WTC11 (cell line): ENCODE data around the gene FAM193B. TPM values are rescaled to one million over a fixed set of nuclear protein-coding genes. Genes with fewer than 3 reads are reported as not detected.
"Not testable (repeated sequence)": the region's sequence is repeated elsewhere in the genome, so short reads cannot be mapped to it uniquely, and the experiment has no call there.

Experiments
- ATAC-seq: fragments of 200-7000 bp; cut with Tn5 transposase; 2 replicates; pipeline ENCODE4 v1.10.0; 2021; ENCODE audit warnings: mild to moderate bottlenecking, moderate library complexity
- CTCF ChIA-PET: fragments of 300-600 bp; sonication (Branson Sonifier 250); formaldehyde crosslinking; loops from one replicate; lab custom pipeline; 2021; ENCODE audit warnings: antibody characterized with exemption; lab: Charles Lee
- POLR2A ChIA-PET: fragments of 350-600 bp; sonication (Branson Sonifier 250); formaldehyde crosslinking; loops from one replicate; lab custom pipeline; 2021; ENCODE audit warnings: antibody characterized with exemption; lab: Charles Lee
- DNase-seq: peaks from one replicate; pipeline ENCODE4 v3.0.0; 2021; ENCODE audit warnings: low spot score
- H3K27ac Mint-ChIP-seq: 2 replicates; pipeline ENCODE4 v1.8.0; 2021; ENCODE audit warnings: mixed read lengths
- H3K27me3 Mint-ChIP-seq: 2 replicates; pipeline ENCODE4 v1.8.0; 2021; ENCODE audit warnings: low read depth, mild to moderate bottlenecking, moderate library complexity, mixed read lengths
- H3K36me3 Mint-ChIP-seq: 2 replicates; pipeline ENCODE4 v1.8.0; 2021; ENCODE audit warnings: mixed read lengths
- H3K4me1 Mint-ChIP-seq: 2 replicates; pipeline ENCODE4 v1.8.0; 2022; ENCODE audit warnings: mixed read lengths
- H3K4me3 Mint-ChIP-seq: 2 replicates; pipeline ENCODE4 v1.8.0; 2021; ENCODE audit warnings: mild to moderate bottlenecking, moderate library complexity, mixed read lengths
- H3K9me3 Mint-ChIP-seq: 2 replicates; pipeline ENCODE4 v1.8.0; 2021; ENCODE audit warnings: mixed read lengths
- ARID4B ChIP-seq: sonication (generic); formaldehyde crosslinking; IDR thresholded peaks from 2 replicates; pipeline ENCODE4 v1.8.0; 2023; ENCODE audit warnings: missing genetic modification reagents, mild to moderate bottlenecking, borderline replicate concordance
- CREB1 ChIP-seq: sonication (generic); formaldehyde crosslinking; IDR thresholded peaks from 2 replicates; pipeline ENCODE4 v1.8.0; 2023; ENCODE audit warnings: mild to moderate bottlenecking, missing genetic modification reagents
- GRHL2 ChIP-seq: fragments of 250-450 bp; sonication (Bioruptor Pico); IDR thresholded peaks from 2 replicates; pipeline ENCODE4 v1.8.0; 2022; ENCODE audit warnings: mild to moderate bottlenecking, moderate library complexity; ENCODE audit not compliant: insufficient replicate concordance, severe bottlenecking
- HMGXB4 ChIP-seq: sonication (generic); formaldehyde crosslinking; IDR thresholded peaks from 2 replicates; pipeline ENCODE4 v1.8.1; 2023; ENCODE audit warnings: mild to moderate bottlenecking, moderate library complexity, missing genetic modification reagents
- JUN ChIP-seq: sonication (generic); formaldehyde crosslinking; IDR thresholded peaks from 2 replicates; pipeline ENCODE4 v1.8.0; 2023; ENCODE audit warnings: mild to moderate bottlenecking, missing genetic modification reagents
- MLX ChIP-seq: sonication (generic); formaldehyde crosslinking; IDR thresholded peaks from 2 replicates; pipeline ENCODE4 v1.8.1; 2023; ENCODE audit warnings: mild to moderate bottlenecking, missing genetic modification reagents, moderate library complexity
- NR1H2 ChIP-seq: sonication (generic); formaldehyde crosslinking; IDR thresholded peaks from 2 replicates; pipeline ENCODE4 v1.9.0; 2021; ENCODE audit warnings: mild to moderate bottlenecking, moderate library complexity, missing genetic modification reagents
- PREB ChIP-seq: sonication (generic); formaldehyde crosslinking; IDR thresholded peaks from 2 replicates; pipeline ENCODE4 v1.8.1; 2022; ENCODE audit warnings: mild to moderate bottlenecking, missing genetic modification reagents, moderate library complexity, borderline replicate concordance
- TEAD4 ChIP-seq: sonication (generic); formaldehyde crosslinking; IDR thresholded peaks from 2 replicates; pipeline ENCODE4 v1.8.0; 2022; ENCODE audit warnings: mild to moderate bottlenecking, missing genetic modification reagents
- USF2 ChIP-seq: sonication (generic); formaldehyde crosslinking; IDR thresholded peaks from 2 replicates; pipeline ENCODE4 v1.8.1; 2023; ENCODE audit warnings: mild to moderate bottlenecking, missing genetic modification reagents, moderate library complexity
- ZNF121 ChIP-seq: sonication (generic); formaldehyde crosslinking; IDR thresholded peaks from 2 replicates; pipeline ENCODE4 v1.8.0; 2023; ENCODE audit warnings: missing genetic modification reagents
- ZNF281 ChIP-seq: sonication (generic); formaldehyde crosslinking; IDR thresholded peaks from 2 replicates; pipeline ENCODE4 v1.8.0; 2023; ENCODE audit warnings: mild to moderate bottlenecking, missing genetic modification reagents
- ZNF317 ChIP-seq: sonication (generic); formaldehyde crosslinking; IDR thresholded peaks from 2 replicates; pipeline ENCODE4 v1.8.1; 2023; ENCODE audit warnings: low read depth, mild to moderate bottlenecking, moderate library complexity, missing genetic modification reagents, borderline replicate concordance
- ZNF396 ChIP-seq: fragments of 250-450 bp; sonication (Bioruptor Pico); IDR thresholded peaks from 2 replicates; pipeline ENCODE4 v1.8.0; 2021; ENCODE audit warnings: mild to moderate bottlenecking, moderate library complexity, borderline replicate concordance
- ZNF416 ChIP-seq: fragments of 250-450 bp; sonication (Bioruptor Pico); IDR thresholded peaks from 2 replicates; pipeline ENCODE4 v1.9.0; 2021; ENCODE audit warnings: mild to moderate bottlenecking, inconsistent platforms
- total RNA-seq: library from RNA; stranded (reverse); gene quantifications from 3 replicates; pipeline ENCODE4 v1.2.3, GENCODE V29; 2021

Gene FAM193B
- total RNA-seq, 1 experiment from 2014 or later: 101 TPM

- H3K4me3 Mint-ChIP-seq: not testable (repeated sequence)
- H3K36me3 Mint-ChIP-seq: peaks cover 53% of the 10 kb centered on the region
- peak; percentile 80; the same call in 1 of the 2 replicates for TF ChIP-seq ZNF121
- TF ChIP-seq, all 79 proteins: peak for 1; not testable (repeated sequence) for 78
- not testable (repeated sequence) for H3K9me3 Mint-ChIP-seq, H3K27ac Mint-ChIP-seq, H3K27me3 Mint-ChIP-seq, DNase-seq, H3K4me1 Mint-ChIP-seq, ATAC-seq
- ChIA-PET POLR2A (interaction anchor here (1.0 kb wide), 2 partner anchors 10 to 17 kb away, joined by 3 read pairs; no protein-coding TSS in a partner anchor), CTCF (interaction anchor here (1.3 kb wide), 2 partner anchors 28 to 95 kb away, joined by 3 to 4 read pairs; no protein-coding TSS in a partner anchor)
Observed at GRCh38 chr5:177485753-177486152, 68.6 kb downstream of the FAM193B start.

- Mint-ChIP-seq H3K4me3 (no peak overlapping the region), H3K27ac (peak overlapping the region; percentile 81), H3K36me3 (peaks cover 51% of the 10 kb centered on the region)
- CTCF ChIA-PET: interaction anchor here (1.3 kb wide), 2 partner anchors 27 to 94 kb away, joined by 3 to 4 read pairs; no protein-coding TSS in a partner anchor
- 0 out of 2 replicates have a peak, but pooled peaks have one; percentile 39 for TF ChIP-seq MLX (CRISPR knock-in tag)
- no peak for TF ChIP-seq ARID4B (CRISPR knock-in tag)
- TF ChIP-seq, all 79 proteins: peak for 1
- H3K4me1 Mint-ChIP-seq: 0 out of 2 replicates have a peak, but pooled peaks cover 2% of the 10 kb centered on the region
- POLR2A ChIA-PET: interaction anchor here (1.0 kb wide), 1 partner anchor 16 kb away, joined by 3 read pairs; no protein-coding TSS in a partner anchor
- H3K27me3 Mint-ChIP-seq: no peaks in the 10 kb centered on the region
- no peaks in the 10 kb centered on the region for H3K9me3 Mint-ChIP-seq
- no peak for DNase-seq
- no peak for ATAC-seq
Observed at GRCh38 chr5:177484902-177485549, 69.3 kb downstream of the FAM193B start.

GRCh38 chr5:177483994-177484901 is 70.1 kb downstream of the FAM193B start:
- no peak overlapping the region for H3K4me3 Mint-ChIP-seq
- no peak for DNase-seq
- TF ChIP-seq ZNF317 (CRISPR knock-in tag) (no peak), ZNF416 (no peak), PREB (CRISPR knock-in tag) (no peak), TEAD4 (CRISPR knock-in tag) (no peak), NR1H2 (no peak), JUN (CRISPR knock-in tag) (no peak), ZNF281 (no peak), ZNF121 (no peak), CREB1 (CRISPR knock-in tag) (no peak), GRHL2 (CRISPR knock-in tag) (no peak), HMGXB4 (CRISPR knock-in tag) (no peak), ZNF396 (CRISPR knock-in tag) (no peak), USF2 (CRISPR knock-in tag) (no peak)

More at GRCh38 chr5:177483994-177484901, 70.1 kb downstream of the FAM193B start:
- peak overlapping the region; percentile 81 for H3K27ac Mint-ChIP-seq
- no peaks in the 10 kb centered on the region for H3K4me1 Mint-ChIP-seq
- H3K36me3 Mint-ChIP-seq: peaks cover 49% of the 10 kb centered on the region
- no peak for ATAC-seq
- CTCF ChIA-PET: interaction anchor here (1.3 kb wide), 1 partner anchor 94 kb away, joined by 3 read pairs; no protein-coding TSS in a partner anchor
- no peaks in the 10 kb centered on the region for H3K9me3 Mint-ChIP-seq
- POLR2A ChIA-PET: interaction anchor here (1.0 kb wide), 1 partner anchor 15 kb away, joined by 3 read pairs; no protein-coding TSS in a partner anchor
- no peaks in the 10 kb centered on the region for H3K27me3 Mint-ChIP-seq
